Testis (tissue), 2 donors: ENCODE data around the gene KLF13.

Experiments
- CTCF ChIP-seq, 3 experiments: fragments of 450-650 bp in 2 of 3; fragments of 200-600 bp in 1 of 3; sonication (generic) in 1 of 3; IDR thresholded peaks; one replicate each; pipeline ENCODE4 v1.5.1; 2016 to 2019; ENCODE audit warnings: antibody characterized with exemption in 3 of 3, mild to moderate bottlenecking in 2 of 3, moderate library complexity in 1 of 3
- POLR2A ChIP-seq: fragments of 450-650 bp; IDR thresholded peaks from one replicate; pipeline ENCODE4 v1.6.1; 2017; ENCODE audit warnings: antibody characterized with exemption, mild to moderate bottlenecking, moderate library complexity

- TF ChIP-seq CTCF (IDR thresholded peaks at IDR 0.05) (no peak), POLR2A (no peak)
Observed at GRCh38 chr15:31330111-31330785, 3.6 kb downstream of the KLF13 start.
